Vagina (tissue), 2 donors: ENCODE results near the gene PARD3.

Source experiments
- CTCF ChIP-seq, 3 experiments: fragments of 450-650 bp in 2 of 3; fragments of 200-600 bp in 1 of 3; sonication (generic) in 1 of 3; IDR thresholded peaks; one replicate each; pipeline ENCODE4 v1.5.1; 2017 to 2019; ENCODE audit warnings: antibody characterized with exemption in 3 of 3, mild to moderate bottlenecking in 2 of 3, moderate library complexity in 2 of 3
- POLR2A ChIP-seq, 2 donors: fragments of 450-650 bp; IDR thresholded peaks; one replicate each; pipeline ENCODE4 v1.6.1; 2017; ENCODE audit warnings: antibody characterized with exemption in 2 of 2, mild to moderate bottlenecking in 2 of 2, moderate library complexity in 2 of 2

- no peak for TF ChIP-seq CTCF (IDR thresholded peaks at IDR 0.05)
- TF ChIP-seq POLR2A (IDR thresholded peaks at IDR 0.05): no peak
Observed at GRCh38 chr10:34859170-34859569, 44.1 kb upstream of the PARD3 start.
